Peyer's patch (tissue), 4 donors: ENCODE data around the gene UBXN6.

Experiments used
- CTCF ChIP-seq, 6 experiments: fragments of 450-650 bp in 4 of 6; fragments of 200-600 bp in 2 of 6; sonication (generic) in 1 of 6; IDR thresholded peaks; one replicate each; pipeline ENCODE4 v1.5.1; 2017 to 2019; ENCODE audit warnings: antibody characterized with exemption in 6 of 6, mild to moderate bottlenecking in 3 of 6, moderate library complexity in 1 of 6
- POLR2A ChIP-seq, 2 donors: fragments of 450-650 bp; IDR thresholded peaks; one replicate each; pipeline ENCODE4 v1.5.1; 2017; ENCODE audit warnings: antibody characterized with exemption in 2 of 2, mild to moderate bottlenecking in 2 of 2, moderate library complexity in 2 of 2

- TF ChIP-seq CTCF (IDR thresholded peaks at IDR 0.05): no peak
- no peak for TF ChIP-seq POLR2A (IDR thresholded peaks at IDR 0.05)
Observed at GRCh38 chr19:4507150-4507452, 49.5 kb upstream of the UBXN6 start.
